MM.1S (cell line): ENCODE results near the gene TMEM43.

Experiments
- CTCF ChIP-seq: fragments of 300-600 bp; sonication (generic); IDR thresholded peaks from 2 replicates; pipeline ENCODE4 v1.5.1; 2016; ENCODE audit warnings: antibody characterized with exemption, low read length, mixed read lengths
- EZH2phosphoT487 ChIP-seq: fragments of 300-600 bp; sonication (generic); IDR thresholded peaks from 2 replicates; pipeline ENCODE4 v1.6.1; 2018; ENCODE audit warnings: antibody characterized with exemption, low read length

- no peak for TF ChIP-seq CTCF
- no peak for TF ChIP-seq EZH2phosphoT487
These were observed at the start of gene TMEM43, which contains the start of gene CHCHD4 for GRCh38 chr3:14124615-14125192.
